ENCODE results near the gene PKNOX2. TPM values are rescaled to one million over a fixed set of nuclear protein-coding genes. Genes with fewer than 3 reads are reported as not detected.

PKNOX2 gene
- total RNA-seq, 1 donor from 2014 or later: 8.7 TPM

DNA sequence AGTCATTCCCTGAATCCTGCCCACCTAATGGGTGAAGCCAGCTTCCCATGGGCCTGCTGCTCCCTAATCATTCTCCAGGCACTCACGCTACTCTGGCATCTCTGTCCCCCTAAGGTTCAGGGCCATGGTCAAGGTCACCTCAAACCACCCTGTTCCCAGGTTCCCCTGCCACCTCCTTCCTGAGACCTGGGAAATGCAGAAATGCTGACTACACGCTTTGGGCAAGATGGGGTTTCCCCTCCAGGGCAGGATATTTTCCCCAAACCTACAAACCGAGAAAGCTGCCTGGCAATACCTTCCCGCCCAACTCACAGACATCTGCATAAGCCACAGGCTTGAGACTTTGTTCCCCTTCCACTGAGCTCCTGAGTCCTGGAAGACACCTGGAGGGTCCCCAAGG is 233.9 kb downstream of the PKNOX2 start:
- H3K27me3 Mint-ChIP-seq (ENCODE audit: unreplicated experiment): peaks cover 6% of the 10 kb centered on the region
- H3K4me1 Mint-ChIP-seq (ENCODE audit: low read depth, unreplicated experiment): peaks cover 6% of the 10 kb centered on the region
- H3K9me3 Mint-ChIP-seq (ENCODE audit: unreplicated experiment): peaks cover 5% of the 10 kb centered on the region
- no peak overlapping the region for H3K27ac Mint-ChIP-seq (ENCODE audit: unreplicated experiment)
- DNase-seq: no peak
- TF ChIP-seq, protein P1, sequence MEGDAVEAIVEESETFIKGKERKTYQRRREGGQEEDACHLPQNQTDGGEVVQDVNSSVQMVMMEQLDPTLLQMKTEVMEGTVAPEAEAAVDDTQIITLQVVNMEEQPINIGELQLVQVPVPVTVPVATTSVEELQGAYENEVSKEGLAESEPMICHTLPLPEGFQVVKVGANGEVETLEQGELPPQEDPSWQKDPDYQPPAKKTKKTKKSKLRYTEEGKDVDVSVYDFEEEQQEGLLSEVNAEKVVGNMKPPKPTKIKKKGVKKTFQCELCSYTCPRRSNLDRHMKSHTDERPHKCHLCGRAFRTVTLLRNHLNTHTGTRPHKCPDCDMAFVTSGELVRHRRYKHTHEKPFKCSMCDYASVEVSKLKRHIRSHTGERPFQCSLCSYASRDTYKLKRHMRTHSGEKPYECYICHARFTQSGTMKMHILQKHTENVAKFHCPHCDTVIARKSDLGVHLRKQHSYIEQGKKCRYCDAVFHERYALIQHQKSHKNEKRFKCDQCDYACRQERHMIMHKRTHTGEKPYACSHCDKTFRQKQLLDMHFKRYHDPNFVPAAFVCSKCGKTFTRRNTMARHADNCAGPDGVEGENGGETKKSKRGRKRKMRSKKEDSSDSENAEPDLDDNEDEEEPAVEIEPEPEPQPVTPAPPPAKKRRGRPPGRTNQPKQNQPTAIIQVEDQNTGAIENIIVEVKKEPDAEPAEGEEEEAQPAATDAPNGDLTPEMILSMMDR (IDR thresholded peaks at IDR 0.05; ENCODE audit: partially characterized antibody, unreplicated experiment): no peak
- no peak overlapping the region for H3K4me3 Mint-ChIP-seq (ENCODE audit: unreplicated experiment)
- H3K36me3 Mint-ChIP-seq (ENCODE audit: unreplicated experiment): peaks cover 3% of the 10 kb centered on the region

GRCh38 chr11:125398994-125399640 is 234.6 kb downstream of the PKNOX2 start:
- peaks cover 6% of the 10 kb centered on the region for H3K27me3 Mint-ChIP-seq (ENCODE audit: unreplicated experiment)
- H3K27ac Mint-ChIP-seq (ENCODE audit: unreplicated experiment): no peak overlapping the region
- H3K36me3 Mint-ChIP-seq (ENCODE audit: unreplicated experiment): peaks cover 3% of the 10 kb centered on the region

GRCh38 chr11:125399945-125400344 is 235.4 kb downstream of the PKNOX2 start:
- Mint-ChIP-seq H3K36me3 (ENCODE audit: unreplicated experiment) (peaks cover 3% of the 10 kb centered on the region), H3K9me3 (ENCODE audit: unreplicated experiment) (peaks cover 10% of the 10 kb centered on the region), H3K27ac (ENCODE audit: unreplicated experiment) (no peak overlapping the region), H3K27me3 (ENCODE audit: unreplicated experiment) (peaks cover 6% of the 10 kb centered on the region), H3K4me1 (ENCODE audit: low read depth, unreplicated experiment) (peaks cover 14% of the 10 kb centered on the region), H3K4me3 (ENCODE audit: unreplicated experiment) (no peak overlapping the region)
- TF ChIP-seq, protein P1 (IDR thresholded peaks at IDR 0.05; ENCODE audit: partially characterized antibody, unreplicated experiment): no peak
- no peak for DNase-seq

More at GRCh38 chr11:125398994-125399640, 234.6 kb downstream of the PKNOX2 start:
- Mint-ChIP-seq H3K4me1 (ENCODE audit: low read depth, unreplicated experiment) (peaks cover 7% of the 10 kb centered on the region), H3K4me3 (ENCODE audit: unreplicated experiment) (no peak overlapping the region), H3K9me3 (ENCODE audit: unreplicated experiment) (peaks cover 8% of the 10 kb centered on the region)
- no peak for DNase-seq
- TF ChIP-seq, protein P1 (IDR thresholded peaks at IDR 0.05; ENCODE audit: partially characterized antibody, unreplicated experiment): no peak

- H3K4me1 Mint-ChIP-seq (ENCODE audit: low read depth, unreplicated experiment): peaks cover 20% of the 10 kb centered on the region
- no peak overlapping the region for H3K27ac Mint-ChIP-seq (ENCODE audit: unreplicated experiment)
- no peak for DNase-seq
- H3K9me3 Mint-ChIP-seq (ENCODE audit: unreplicated experiment): peaks cover 10% of the 10 kb centered on the region
- no peaks in the 10 kb centered on the region for H3K36me3 Mint-ChIP-seq (ENCODE audit: unreplicated experiment)
- H3K27me3 Mint-ChIP-seq (ENCODE audit: unreplicated experiment): peaks cover 9% of the 10 kb centered on the region
- H3K4me3 Mint-ChIP-seq (ENCODE audit: unreplicated experiment): no peak overlapping the region
- TF ChIP-seq, protein P1 (IDR thresholded peaks at IDR 0.05; ENCODE audit: partially characterized antibody, unreplicated experiment): no peak
Observed at GRCh38 chr11:125401235-125401634, 236.7 kb downstream of the PKNOX2 start.

DNA sequence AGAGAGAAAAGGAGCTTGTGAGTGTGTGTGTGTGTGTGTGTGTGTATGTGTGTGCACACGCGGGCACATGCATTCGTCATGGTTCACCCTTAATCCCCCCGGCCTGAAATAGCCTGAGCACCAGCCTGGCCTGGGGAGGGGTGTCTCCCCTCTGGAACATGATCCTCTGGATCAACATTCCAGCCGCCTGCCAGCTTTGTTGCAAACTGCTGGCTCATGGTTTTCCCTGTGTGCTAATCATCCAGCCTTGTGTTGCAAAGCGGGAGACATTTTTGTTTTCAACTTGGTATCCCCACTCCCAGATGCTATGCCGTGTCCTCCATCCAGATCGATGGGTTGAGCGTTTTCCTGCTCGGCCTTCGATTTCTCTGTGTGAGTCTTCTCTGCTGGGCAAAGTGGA is 237.2 kb downstream of the PKNOX2 start:
- H3K4me1 Mint-ChIP-seq (ENCODE audit: low read depth, unreplicated experiment): peaks cover 20% of the 10 kb centered on the region
- peaks cover 13% of the 10 kb centered on the region for H3K9me3 Mint-ChIP-seq (ENCODE audit: unreplicated experiment)
- H3K27ac Mint-ChIP-seq (ENCODE audit: unreplicated experiment): no peak overlapping the region
- TF ChIP-seq, protein P1 (IDR thresholded peaks at IDR 0.05; ENCODE audit: partially characterized antibody, unreplicated experiment): no peak
- peaks cover 9% of the 10 kb centered on the region for H3K27me3 Mint-ChIP-seq (ENCODE audit: unreplicated experiment)
- no peak for DNase-seq
- H3K36me3 Mint-ChIP-seq (ENCODE audit: unreplicated experiment): no peaks in the 10 kb centered on the region
- H3K4me3 Mint-ChIP-seq (ENCODE audit: unreplicated experiment): no peak overlapping the region

Data from glutamatergic neuron (in vitro differentiated cells).